Upper lobe of left lung (tissue), 4 donors: ENCODE results near the gene PKD2L1.

Source experiments
- CTCF ChIP-seq, 6 experiments: fragments of 450-650 bp in 4 of 6; fragments of 200-600 bp in 2 of 6; sonication (generic) in 2 of 6; IDR thresholded peaks; one replicate each; pipeline ENCODE4 v1.5.1; 2016 to 2019; ENCODE audit warnings: antibody characterized with exemption in 6 of 6
- POLR2A ChIP-seq, 4 donors: fragments of 450-650 bp; IDR thresholded peaks; one replicate each; pipeline ENCODE4 v1.5.1; 2016 to 2017; ENCODE audit warnings: antibody characterized with exemption in 4 of 4, mild to moderate bottlenecking in 2 of 4

- TF ChIP-seq CTCF (IDR thresholded peaks at IDR 0.05) = no peak
- no peak for TF ChIP-seq POLR2A (IDR thresholded peaks at IDR 0.05)
These were observed 4.7 kb upstream of the PKD2L1 start for GRCh38 chr10:100334762-100335161.
